ENCODE measurements around the gene NFRKB.
A peak's percentile ranks its signal among the peaks of the same experiment; 100 is the strongest.
"Not testable (repeated sequence)": the region's sequence is repeated elsewhere in the genome, so short reads cannot be mapped to it uniquely, and the experiment has no call there.

NFRKB gene

DNA sequence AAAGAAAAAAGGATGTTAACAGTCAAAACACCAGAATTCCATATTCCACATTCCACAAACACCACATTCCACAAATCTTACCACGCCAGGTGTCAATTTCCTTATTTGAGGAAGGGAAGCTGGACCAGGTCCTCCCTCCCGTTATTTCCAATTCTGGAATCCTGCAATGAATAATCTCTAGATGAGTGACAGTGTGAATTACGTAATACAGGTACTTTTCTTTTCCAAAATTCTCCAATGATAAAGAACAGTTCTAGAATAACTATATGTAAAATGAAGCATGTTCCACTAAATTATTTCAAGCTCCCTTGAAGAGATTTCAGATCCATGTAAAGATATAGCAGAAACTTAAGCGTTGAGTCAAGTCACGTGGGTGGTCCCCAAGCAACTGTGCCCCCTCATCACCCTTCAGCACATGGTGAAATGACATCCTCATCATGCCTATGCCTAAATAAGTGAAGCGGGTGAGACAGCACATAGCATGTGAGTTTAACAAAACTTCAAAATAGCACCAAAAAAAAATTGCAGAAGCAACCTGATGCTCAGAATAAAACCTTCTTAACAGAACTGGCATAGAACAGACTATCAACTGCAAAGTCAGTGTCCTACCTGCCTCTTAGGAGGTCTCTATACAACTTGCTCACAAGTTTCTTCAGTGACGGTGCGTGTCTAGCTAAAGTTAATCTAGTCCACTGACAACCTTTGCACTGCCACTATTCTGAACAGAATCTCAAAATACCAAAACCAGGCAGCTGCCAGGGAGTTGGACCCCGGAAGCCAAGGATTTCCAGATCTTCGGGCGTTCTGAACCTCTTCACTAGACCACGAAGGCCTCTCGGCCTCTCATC lies 876 bp downstream of the NFRKB start:
- DNase-seq (ENCODE audit: low spot score), result no peak

DNA sequence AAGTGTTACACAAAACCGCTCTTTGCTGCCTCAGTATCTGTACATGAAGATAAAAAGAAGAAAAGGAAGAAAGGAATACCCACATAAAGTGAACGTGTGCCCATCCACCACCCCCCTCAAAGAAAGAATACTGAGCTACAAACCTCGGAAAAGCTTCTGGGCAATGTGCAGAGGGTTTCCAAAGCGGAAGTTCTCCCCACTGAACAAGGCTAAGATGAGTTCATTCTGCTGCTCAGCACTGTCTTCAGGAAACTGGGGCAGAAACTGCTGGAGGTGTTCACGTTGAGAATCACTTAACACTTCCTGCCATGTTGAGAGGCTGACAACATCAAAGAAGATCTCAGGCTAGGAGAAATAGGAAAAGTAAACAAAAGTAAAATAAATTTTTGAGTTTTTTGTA lies 6.9 kb downstream of the NFRKB start:
- DNase-seq (ENCODE audit: low spot score), result no peak

DNA sequence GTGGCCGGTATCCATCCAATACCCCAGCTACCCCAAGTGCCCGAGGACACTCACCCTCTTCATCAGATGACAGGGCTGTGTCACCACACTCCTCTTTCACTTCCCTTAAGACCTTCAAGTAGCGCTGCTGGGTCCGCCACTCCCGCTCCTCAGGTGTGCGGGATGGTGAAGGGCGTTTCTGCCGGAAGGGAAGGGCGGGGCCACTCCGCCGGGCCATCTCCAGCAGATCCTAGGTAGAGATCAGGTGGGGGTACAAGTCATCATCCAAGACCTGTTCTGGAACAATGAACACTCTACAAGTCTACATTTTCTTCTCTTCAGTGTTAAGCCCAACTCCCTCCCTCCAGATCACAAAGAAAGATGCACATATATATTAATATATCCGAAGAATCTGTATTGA lies 10.0 kb downstream of the NFRKB start:
- no peak for DNase-seq (ENCODE audit: low spot score)

DNA sequence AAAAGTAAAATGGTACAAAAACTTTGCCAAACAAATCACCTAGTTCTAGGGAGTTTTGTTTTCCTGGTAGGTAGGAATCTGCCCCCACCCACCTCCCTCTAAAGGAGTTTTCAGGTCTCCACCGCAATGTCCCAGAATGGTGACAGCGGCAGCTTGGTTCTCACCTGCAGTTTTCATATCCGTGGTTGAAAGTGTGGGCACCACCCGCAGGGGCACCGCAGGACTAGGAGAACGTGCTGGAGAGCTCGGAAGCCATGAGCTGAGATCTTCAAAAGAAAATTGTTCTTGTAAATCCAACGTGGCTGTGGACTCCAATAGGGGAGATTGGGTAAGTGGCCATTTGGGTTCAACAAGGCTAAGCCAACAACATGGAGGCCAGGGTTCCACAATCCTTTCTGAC lies 10.8 kb downstream of the NFRKB start:
- no peak for DNase-seq (ENCODE audit: low spot score)

DNA sequence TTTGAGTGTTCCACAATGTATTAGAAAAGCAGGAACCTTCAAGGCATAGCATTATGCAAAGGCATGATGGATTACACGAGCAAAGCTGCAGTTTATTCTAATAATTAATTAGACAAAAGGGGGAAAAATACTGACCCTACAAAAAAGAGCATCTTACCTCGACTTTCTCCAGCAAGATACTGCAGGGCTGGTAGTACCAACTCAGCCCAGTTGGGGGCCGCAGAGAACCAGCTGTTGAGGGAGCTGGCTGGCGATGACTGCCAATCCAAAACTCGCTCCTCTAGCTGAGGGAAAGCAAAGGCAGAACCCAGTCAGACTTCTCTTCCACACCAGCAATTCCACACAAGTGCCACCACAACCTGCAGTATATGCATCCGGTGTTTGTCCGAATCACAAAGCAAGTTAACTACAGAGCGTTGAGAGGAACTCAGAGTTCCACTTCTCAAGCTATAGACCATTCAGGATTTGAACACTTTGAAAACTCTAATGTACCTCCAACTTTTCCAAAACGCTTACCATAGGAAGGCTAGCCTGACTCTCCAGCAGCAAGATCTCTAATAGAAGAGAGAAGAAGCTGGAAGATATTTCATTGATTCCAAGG lies 13.7 kb downstream of the NFRKB start:
- peak; percentile 58 for DNase-seq (ENCODE audit: low spot score)

DNA sequence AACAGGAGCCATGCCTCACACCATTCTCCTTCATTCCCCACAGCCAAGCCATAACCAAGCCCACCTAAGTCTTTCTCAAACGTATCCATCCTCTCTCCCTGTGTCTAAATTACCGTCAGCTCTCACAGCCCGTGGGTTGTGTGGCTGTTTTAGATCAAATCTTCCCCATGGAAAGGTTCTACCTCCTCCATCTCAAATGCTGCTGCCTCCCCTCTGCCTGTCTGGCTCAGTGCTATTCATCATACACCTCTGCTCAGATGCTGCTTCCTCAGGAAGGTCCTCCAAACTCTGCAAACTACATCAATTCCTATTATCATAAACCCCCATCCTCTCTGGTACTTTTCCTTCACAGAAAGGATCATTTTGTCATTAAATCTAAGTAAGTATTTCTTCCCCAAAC lies 15.1 kb downstream of the NFRKB start:
- no peak for DNase-seq (ENCODE audit: low spot score)

DNA sequence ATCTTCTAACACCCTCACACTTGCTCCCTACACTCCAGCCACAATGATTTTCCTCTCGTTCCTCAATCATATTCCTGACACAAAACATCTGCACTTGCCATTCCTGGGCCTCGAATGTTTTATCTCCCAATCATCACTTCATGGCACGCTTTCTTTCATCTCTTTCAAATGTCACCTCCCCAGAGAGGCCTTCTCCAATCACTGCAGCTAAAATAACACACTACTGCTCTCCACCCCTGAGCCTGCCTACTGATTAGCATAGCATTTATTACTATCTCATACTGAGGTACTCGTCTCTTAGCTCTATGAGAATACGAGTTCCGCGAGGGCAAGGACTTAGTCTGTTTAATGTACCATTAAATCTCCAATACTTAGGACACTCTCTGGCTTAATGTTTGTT lies 23.5 kb downstream of the NFRKB start:
- no peak for DNase-seq (ENCODE audit: low spot score)

DNA sequence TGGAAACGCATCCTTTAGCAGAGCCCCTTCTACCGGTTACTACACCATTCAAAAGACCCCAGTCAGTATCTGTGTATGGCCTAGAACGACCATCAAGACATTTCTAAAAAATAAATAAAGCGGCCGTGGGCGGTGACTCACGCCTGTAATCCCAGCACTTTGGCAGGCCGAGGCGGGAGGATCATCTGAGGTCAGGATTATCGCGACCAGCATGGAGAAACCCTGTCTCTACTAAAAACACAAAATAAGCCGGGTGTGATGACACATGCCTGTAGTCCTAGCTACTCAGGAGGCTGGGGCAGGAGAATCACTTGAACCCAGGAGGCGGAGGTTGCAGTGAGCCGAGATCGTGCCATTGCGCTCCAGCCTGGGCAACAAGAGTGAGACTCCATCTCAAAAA lies 26.8 kb downstream of the NFRKB start:
- DNase-seq (ENCODE audit: low spot score), result not testable (repeated sequence)

DNA sequence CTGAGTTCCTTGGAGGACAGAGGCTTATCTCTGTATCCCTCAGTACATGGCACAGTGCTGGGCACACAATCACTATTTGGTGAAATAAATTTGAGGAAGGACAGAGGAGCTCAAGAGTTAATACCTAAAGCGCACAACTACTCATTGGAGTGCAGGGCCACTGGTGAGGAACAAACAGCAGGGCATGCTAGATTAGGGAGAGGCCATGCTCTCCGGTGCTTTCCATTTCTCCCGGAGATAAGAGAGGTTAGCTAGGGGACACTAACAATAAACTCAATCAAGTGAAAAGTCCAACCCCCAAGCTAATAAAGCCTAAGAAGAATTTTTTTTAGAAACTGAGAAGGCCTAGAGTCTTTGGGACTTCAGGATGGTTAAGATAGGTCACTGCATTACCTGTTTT lies 29.1 kb downstream of the NFRKB start:
- no peak for DNase-seq (ENCODE audit: low spot score)

DNA sequence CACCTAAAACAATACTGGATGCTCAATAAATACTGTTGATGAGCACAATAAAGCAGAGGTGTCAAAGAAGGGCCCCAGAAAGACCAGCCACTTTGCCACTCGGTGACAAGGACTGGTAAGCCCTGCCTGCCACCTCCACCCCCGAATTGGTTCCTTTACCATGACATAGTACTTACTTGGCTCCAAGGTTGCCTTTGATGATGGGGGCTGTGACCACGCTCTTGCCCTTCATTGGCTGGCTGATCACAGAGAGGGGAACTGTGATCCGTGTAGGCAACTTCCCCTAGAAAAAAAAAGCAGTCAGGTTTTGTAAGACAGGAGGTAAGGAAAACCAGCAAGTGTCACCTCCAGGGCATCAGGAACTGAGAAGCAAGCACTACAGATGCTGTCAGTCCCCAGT lies 29.7 kb downstream of the NFRKB start:
- DNase-seq (ENCODE audit: low spot score), result no peak

DNA sequence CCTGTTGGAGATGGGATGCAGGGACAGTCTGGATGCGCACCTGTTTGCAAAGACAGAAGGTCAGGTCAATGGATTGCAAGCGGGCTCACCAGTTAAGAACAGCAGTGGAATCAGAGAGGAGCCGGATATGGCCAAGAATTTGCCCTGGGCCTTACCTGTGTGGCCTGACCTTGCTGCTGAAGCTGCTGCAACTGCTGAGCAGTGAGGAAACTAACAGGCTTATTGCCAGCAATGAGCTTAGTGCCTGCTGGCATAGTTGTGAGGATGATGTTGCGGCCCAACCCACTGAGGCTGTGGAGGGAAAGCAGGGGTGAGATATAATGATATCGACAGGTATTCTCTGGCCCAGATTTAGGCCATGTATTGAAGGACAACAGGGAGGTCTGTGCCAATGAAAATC lies 30.6 kb downstream of the NFRKB start:
- no peak for DNase-seq (ENCODE audit: low spot score)

DNA sequence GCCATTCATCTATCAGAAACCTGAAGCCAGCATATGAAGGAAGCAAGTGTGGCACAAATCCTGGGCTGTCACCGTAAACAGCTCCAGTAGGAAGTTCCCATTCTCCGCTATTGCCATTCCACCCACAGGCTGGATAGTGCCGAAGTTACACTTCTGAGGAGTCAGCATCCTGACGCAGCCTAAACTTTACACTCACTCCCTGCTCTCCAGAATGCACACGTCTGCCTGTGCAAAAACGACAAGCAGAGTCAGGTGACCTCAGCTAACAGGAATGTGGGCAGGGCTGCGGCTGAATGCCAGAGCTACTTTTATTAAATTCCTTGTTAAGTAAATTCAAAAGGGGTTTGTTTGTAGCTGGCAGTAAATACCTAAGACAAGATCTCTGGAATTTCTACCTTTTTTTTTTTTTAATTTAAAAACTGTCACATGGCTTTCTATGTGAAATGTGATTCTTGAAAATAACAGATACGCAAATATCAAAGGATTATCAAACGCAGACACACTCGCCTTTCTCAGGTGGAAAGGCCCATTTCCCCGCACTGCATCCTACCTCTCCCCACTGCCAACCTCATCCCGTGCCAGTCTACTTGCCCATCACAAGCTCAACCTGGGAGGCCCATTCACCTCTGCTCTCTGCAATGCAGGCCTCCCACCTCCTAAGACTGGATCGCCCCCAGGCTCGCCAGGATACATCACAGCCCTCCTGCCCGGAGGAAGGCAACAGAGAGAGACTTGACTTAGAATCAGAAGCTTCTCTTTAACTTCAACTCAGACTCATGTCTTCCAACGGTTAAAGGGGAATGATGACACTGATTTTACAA lies 33.5 kb downstream of the NFRKB start:
- DNase-seq (ENCODE audit: low spot score), result no peak

DNA sequence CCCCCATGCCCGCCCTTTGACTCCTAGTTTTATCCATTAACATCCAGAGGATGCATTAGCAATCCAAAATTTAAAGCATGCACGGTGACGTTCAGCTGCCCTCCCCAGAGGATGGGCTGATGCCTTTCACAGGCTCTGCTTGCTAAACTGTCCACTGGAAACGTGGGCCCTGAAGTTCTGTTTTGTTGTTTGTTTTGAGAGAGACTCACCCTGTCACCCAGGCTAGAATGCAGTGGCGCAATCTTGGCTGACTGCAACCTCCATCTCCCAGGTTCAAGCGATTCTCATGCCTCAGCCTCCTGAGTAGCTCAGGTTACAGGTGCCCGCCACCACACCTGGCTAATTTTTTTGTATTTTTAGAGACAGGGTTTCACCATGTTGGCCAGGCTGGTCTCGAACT lies 39.3 kb downstream of the NFRKB start:
- no peak for DNase-seq (ENCODE audit: low spot score)

DNA sequence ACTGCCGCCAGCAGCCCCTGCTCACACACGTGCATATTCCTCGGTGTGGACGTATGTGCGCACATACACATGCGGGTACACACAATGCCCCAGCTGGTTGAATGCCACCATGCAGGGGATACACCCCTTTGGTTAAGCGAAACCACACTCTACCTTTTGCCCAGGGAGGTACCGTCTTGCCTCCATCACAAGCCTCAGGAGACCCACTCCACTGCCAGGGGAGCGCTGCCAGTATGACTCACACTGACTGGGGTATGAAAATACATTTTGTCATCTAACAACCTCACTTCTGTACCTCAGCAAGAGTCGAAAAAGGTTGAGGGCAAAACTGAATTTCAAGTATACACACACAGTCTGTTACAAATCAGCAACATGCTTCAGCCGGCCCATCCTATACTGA lies 40.3 kb downstream of the NFRKB start:
- no peak for DNase-seq (ENCODE audit: low spot score)

DNA sequence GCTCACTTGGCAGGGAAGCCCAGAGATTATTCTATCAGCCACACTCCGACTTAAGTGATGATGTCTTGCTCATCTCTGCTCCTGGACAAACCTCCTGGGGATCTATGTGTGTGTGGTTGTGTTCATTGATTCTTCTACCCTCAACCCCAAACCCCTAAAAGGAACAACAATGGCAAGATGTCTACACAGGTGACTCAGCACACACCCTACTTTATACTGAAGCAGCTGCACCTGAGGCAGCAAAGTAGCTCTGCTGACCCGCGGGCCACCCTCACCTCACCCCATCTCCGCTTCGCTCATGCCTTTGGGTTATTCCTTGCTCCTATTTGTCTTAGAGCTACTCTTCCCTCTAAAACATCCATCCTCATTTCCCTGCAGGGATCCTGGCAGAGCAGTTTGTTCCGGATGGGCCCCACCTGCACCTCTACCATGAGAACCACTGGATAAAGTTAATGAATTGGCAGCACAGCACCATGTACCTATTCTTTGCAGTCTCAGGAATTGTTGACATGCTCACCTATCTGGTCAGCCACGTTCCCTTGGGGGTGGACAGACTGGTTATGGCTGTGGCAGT lies 41.1 kb downstream of the NFRKB start:
- DNase-seq (ENCODE audit: low spot score), result no peak

DNA sequence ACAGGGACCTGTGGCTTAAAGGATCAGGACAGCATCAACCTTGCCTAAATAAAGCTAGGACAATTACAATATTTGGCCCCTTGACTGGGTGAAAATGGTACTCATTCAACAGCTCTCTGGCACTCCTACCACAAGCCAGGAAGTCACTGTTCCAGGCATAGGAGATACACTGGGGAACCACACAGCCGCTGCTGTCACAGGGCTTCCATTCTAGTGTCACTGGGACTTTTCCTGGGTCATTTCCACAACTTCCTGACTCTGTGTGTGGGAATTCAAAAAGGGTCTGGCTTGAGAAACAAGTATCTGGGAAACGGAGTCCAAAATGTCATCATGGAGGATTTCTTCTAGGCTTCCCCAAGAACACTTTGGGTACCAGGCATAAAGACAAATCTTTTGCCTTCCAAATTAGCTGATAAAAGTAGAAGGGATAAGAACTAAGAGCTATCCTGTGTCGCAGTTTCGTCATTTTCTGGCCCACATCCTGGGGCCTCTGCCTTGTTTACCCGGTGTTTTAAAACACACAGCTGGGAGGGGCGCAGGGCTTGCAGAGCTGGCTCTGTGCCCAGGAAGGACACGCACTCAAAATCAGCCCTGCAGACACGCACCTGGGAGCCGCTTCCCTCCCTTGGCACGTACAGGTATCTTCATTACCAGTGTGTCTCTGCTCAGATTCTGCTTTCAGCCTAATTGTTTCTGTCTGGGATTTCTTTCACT lies 41.7 kb downstream of the NFRKB start:
- DNase-seq (ENCODE audit: low spot score), result no peak

DNA sequence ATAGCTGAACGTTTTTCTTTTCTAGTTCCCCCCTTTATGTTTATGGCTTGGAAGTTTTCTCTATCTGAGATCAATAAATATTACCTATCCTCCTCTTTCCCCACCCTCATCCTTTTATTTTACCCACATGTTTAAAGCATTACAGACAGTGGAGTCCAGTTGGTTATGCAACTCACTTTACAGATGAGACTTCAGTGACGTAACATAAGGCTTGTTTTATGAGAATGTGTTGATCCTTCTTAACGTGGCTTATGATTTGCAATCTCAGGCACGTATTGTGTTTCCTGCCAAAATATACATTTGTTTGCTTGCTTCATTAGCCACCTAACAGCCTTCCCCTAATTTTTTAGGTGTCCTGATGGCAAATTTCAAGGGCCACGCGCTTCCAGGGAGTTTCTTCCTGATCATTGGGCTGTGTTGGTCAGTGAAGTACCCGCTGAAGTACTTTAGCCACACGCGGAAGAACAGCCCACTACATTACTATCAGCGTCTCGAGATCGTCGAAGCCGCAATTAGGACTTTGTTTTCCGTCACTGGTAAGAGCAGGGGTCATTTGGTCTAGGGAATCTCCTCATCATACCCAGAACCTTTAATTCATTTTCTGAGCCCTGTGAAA lies 43.1 kb downstream of the NFRKB start:
- no peak for DNase-seq (ENCODE audit: low spot score)

DNA sequence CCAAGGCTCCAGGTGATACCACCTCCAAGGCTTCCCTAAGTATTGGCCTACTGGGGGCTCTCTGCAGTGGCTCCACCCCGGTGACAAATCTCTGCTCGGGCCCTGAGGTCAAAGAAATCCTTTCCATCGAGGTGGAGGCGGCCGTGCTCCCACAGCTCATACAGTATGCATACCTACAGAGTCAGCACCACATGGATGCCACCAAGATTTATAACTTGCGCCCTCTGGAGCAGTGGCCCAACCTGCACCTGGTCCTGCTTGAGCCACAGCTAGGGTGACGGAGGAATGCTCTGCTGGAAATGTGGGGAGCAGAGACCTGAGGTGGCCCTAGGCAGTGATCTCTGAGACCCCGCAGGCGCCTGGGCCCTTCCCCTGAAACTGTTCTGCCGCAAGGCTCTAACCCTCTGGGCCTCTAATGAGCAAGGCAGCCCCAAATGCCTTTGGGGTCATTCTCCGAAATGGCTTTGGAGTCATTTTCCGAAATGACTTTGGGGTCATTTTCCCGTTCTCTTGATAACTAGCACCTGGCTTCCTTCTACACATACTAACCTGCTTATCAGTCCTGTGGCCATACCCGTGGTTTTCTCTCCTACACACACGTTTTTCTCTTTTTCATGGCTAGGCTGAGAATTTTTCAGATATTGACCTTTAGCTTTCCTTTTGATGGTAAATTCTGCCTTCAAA lies 45.8 kb downstream of the NFRKB start:
- DNase-seq (ENCODE audit: low spot score), result no peak

DNA sequence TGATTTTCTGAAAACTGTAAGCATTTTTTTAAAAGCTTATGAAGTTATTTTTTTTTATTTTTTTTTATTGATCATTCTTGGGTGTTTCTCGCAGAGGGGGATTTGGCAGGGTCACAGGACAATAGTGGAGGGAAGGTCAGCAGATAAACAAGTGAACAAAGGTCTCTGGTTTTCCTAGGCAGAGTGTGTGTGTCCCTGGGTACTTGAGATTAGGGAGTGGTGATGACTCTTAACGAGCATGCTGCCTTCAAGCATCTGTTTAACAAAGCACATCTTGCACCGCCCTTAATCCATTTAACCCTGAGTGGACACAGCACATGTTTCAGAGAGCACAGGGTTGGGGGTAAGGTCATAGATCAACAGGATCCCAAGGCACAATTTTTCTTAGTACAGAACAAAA lies 48.0 kb downstream of the NFRKB start:
- DNase-seq (ENCODE audit: low spot score), result not testable (repeated sequence)

DNA sequence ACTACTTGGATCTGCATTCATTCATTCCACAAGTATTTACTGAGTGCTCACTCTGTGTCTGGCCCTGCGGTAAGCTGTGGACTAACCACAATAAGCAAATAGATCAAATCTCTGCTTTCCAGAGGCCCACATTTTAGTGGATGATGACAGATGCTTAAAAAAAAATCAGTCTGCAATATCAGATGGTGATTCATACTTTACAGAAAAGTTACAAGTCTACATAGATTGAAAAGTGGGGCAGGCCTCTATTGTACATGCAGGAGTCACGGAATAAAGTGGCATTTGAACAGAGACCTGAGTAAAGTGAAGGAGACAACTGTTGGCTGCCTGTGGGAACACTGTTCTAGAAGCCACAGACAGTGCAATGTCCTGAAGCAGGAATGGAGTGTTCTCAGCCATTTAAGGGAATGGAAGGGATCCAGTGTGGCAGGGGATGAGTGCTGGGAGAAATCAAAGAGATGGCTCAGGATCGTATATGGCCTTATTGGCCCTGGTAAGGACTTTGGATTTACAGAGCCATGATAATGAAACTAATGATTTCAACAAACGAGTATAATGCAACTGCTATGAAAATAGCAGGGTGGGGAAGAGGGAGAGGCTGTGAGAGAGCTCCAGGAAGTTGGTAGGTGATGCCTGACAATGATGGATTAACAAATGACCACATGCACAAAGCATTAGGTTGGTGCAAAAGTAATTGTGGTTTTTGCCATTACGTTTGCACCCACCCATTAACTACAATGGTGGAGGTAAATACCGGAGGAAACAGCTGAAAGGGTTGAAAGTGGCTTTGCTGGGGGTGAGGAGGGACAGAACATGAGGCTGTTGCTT lies 48.7 kb downstream of the NFRKB start:
- DNase-seq (ENCODE audit: low spot score), result no peak
